ENCODE measurements around the gene ACSL6.

ACSL6 gene

DNA sequence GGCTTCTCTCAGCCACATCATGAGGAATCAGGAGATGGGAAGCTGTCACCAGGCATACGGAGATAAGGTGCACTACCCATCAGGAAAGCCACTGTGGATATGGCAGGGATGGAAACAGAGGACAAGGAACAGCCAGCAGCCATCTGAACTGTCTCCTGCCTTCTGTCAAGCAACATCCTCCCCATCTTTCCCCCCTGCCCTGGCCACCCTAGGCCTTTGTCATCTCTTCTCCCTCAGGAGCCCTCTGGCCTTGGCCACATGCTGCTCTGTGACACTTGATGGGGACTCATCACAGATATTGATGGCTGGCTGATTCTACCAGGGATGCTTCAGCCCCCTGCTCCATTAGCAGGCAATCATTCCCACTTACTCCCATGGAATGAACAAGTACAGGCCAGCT, 44.9 kb downstream of the ACSL6 start:
- H3K4me3 ChIP-seq (ENCODE audit: low read depth, low read length), result no peak overlapping the region
- ChIA-PET CTCF (no interaction called here), POLR2A (no interaction called here)
- TF ChIP-seq, protein P1, sequence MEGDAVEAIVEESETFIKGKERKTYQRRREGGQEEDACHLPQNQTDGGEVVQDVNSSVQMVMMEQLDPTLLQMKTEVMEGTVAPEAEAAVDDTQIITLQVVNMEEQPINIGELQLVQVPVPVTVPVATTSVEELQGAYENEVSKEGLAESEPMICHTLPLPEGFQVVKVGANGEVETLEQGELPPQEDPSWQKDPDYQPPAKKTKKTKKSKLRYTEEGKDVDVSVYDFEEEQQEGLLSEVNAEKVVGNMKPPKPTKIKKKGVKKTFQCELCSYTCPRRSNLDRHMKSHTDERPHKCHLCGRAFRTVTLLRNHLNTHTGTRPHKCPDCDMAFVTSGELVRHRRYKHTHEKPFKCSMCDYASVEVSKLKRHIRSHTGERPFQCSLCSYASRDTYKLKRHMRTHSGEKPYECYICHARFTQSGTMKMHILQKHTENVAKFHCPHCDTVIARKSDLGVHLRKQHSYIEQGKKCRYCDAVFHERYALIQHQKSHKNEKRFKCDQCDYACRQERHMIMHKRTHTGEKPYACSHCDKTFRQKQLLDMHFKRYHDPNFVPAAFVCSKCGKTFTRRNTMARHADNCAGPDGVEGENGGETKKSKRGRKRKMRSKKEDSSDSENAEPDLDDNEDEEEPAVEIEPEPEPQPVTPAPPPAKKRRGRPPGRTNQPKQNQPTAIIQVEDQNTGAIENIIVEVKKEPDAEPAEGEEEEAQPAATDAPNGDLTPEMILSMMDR (IDR thresholded peaks at IDR 0.05; ENCODE audit: insufficient read depth, low read length, missing control alignments), result no peak
- DNase-seq (ENCODE audit: low read depth, low spot score), result no peak

DNA sequence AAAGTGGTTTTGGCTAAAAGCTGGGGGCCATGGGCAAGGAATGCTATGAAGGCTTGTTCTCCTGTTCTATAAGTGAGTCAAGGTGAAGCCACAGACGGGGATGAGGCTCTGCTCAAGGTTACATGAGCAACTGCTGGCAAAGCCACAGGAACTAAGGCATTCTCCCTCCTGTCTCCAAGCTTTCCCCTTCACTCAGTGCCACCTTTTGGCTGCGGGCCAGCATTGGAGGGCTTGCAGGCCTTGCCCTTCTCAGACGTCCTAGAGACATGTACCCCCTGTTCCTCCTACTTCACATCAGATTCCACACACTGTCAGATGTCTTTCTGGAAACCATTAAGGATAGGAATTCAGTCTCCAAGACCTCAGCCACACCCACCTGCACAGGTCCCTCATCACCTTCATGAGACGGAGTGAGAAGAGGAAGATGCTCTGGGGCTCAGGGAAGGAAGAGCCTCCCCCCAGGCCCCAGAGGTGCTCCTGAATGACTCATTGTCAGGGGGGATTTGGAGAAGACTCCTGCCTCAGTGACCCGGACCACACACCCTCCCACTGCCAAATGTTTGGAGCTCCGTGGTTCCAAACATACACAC, 45.5 kb downstream of the ACSL6 start:
- DNase-seq (ENCODE audit: low read depth, low spot score), result no peak
- no peak overlapping the region for H3K4me3 ChIP-seq (ENCODE audit: low read depth, low read length)
- POLR2A ChIA-PET, result no interaction called here
- CTCF ChIA-PET, result no interaction called here
- TF ChIP-seq, protein P1 (IDR thresholded peaks at IDR 0.05; ENCODE audit: insufficient read depth, low read length, missing control alignments), result no peak

DNA sequence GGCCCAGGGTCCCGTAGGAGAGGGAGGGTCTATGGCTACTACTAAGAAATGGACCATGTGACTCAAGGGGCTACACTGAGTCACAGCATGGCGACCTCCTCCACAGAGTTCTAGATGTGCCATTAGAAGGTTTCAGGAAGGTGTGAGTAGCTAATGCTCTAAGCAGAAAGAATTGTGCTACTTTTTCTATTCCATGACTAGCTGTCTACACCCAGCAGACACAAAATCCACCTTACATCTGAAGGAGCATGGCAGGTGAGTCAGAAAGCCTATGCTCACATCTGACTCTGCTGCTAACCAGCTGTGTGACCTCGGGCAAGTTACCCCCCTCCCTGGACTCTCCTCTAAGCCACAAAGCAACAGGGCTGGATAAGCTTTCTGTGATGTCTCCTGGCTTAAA, 51.6 kb downstream of the ACSL6 start:
- POLR2A ChIA-PET, result interaction anchor here (0.5 kb wide), 1 partner anchor 146 kb away, joined by 4 read pairs; no protein-coding TSS in a partner anchor
- CTCF ChIA-PET, result no interaction called here
- TF ChIP-seq, protein P1 (IDR thresholded peaks at IDR 0.05; ENCODE audit: insufficient read depth, low read length, missing control alignments), result no peak
- DNase-seq (ENCODE audit: low read depth, low spot score), result no peak
- no peak overlapping the region for H3K4me3 ChIP-seq (ENCODE audit: low read depth, low read length)

DNA sequence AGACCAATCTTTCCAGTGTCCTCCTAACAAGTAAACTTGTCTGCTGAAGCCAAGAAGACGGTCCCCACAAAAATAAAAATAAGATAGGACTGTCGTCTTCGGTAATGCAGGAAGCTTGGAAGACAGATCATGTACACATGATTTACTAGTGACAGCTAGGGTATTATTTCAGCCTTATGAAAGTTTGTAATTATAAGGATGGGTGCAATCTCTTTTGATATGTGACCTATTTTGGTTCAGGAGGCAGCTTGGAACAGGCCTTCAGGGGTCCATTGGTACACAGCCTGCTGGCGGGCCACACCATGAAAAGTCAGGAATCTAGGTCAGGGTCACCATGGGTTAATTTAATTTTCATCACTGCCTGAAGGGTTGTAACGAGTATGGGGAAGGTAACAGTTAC, 52.3 kb downstream of the ACSL6 start:
- ChIA-PET CTCF (no interaction called here), POLR2A (no interaction called here)
- no peak overlapping the region for H3K4me3 ChIP-seq (ENCODE audit: low read depth, low read length)
- no peak for DNase-seq (ENCODE audit: low read depth, low spot score)
- TF ChIP-seq, protein P1 (IDR thresholded peaks at IDR 0.05; ENCODE audit: insufficient read depth, low read length, missing control alignments), result no peak

DNA sequence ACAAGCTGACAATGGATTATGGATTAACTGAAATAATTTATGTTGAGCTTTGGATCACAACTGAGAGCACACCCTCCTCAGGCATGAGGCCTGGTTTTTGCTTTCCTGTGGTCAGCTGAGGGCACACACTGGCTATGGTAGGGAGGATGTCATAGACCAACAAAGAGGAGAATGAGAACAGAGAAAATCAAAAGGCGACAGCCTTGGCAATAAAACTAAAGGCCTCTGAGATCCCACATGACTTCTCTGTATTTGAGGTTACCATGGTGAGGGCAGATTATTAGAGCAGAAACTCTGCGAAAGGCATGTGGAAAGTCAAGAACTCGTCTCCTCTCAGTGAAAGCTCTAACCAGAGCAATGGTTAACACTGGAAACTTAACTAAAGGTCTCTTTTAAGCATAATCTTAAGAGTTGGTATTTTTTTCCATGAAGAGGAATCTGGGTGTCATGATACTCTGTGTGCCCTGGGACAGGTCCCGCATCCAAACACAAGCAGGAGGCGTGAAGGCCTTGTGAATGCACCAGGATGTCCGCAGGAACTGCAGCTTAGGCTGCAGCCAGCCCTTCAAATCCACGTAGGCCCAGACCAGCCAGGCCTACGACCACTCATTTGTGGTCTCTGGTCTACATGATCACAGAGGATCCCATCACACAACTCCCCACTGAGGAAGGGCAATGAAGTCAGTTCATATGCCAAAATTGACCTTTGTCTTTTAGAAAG, 53.6 kb downstream of the ACSL6 start:
- H3K4me3 ChIP-seq (ENCODE audit: low read depth, low read length), result no peak overlapping the region
- ChIA-PET CTCF (no interaction called here), POLR2A (no interaction called here)
- TF ChIP-seq, protein P1 (IDR thresholded peaks at IDR 0.05; ENCODE audit: insufficient read depth, low read length, missing control alignments), result no peak
- DNase-seq (ENCODE audit: low read depth, low spot score), result no peak

DNA sequence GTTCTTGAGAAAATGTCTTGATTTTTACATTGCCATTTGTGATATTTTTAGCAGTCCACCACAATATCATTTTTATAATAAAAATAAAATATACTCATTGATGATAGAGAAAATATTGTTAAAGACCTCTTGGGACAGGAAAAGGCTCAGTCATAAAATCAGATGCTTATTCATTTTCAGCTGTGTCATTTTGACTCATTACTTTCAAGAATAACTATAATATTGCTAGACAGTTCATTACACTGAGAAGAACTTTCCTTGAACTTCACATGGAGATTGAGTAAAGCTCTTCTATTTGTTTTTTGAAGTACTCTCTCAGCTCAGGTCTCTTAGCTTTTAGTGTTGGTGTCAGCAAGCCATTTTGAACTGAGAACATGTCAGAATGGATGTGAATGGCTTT, 57.5 kb downstream of the ACSL6 start:
- ChIA-PET POLR2A (no interaction called here), CTCF (no interaction called here)
- TF ChIP-seq, protein P1 (IDR thresholded peaks at IDR 0.05; ENCODE audit: insufficient read depth, low read length, missing control alignments), result no peak
- no peak for DNase-seq (ENCODE audit: low read depth, low spot score)
- no peak overlapping the region for H3K4me3 ChIP-seq (ENCODE audit: low read depth, low read length)
